Hepatic stellate cell (primary cell): ENCODE measurements around the gene OLFML2B.

Experiments
- DNase-seq: peaks from one replicate; pipeline ENCODE4 v3.0.0; 2011; ENCODE audit warnings: low spot score

OLFML2B gene

GRCh38 chr1:161945306-161946060 lies 78.2 kb downstream of the OLFML2B start:
- no peak for DNase-seq

GRCh38 chr1:161944381-161944780 lies 79.3 kb downstream of the OLFML2B start:
- no peak for DNase-seq

GRCh38 chr1:161943737-161944136 lies 79.9 kb downstream of the OLFML2B start:
- no peak for DNase-seq

- DNase-seq: no peak
Observed at GRCh38 chr1:161941726-161942436, 81.8 kb downstream of the OLFML2B start.

GRCh38 chr1:161940866-161941591 lies 82.6 kb downstream of the OLFML2B start:
- DNase-seq: no peak

GRCh38 chr1:161936786-161937185 lies 86.9 kb downstream of the OLFML2B start:
- no peak for DNase-seq

GRCh38 chr1:161935264-161935663 lies 88.4 kb downstream of the OLFML2B start:
- DNase-seq: no peak

GRCh38 chr1:161933592-161934588 lies 89.8 kb downstream of the OLFML2B start:
- DNase-seq: no peak
